ENCODE measurements around the gene SMIM35. TPM values are rescaled to one million over a fixed set of nuclear protein-coding genes. Genes with fewer than 3 reads are reported as not detected.

The SMIM35 gene
- total and polyA plus RNA-seq, 2 of the 4 experiments (the other 2 are of a cell fraction) = not detected

- Histone ChIP-seq H3K36me3 (ENCODE audit: control insufficient read depth, insufficient read depth, low read length) (no peaks in the 10 kb centered on the region), H3K56ac (ENCODE audit: extremely low read depth, insufficient read depth, low read length) (no peak overlapping the region), H2AK9ac (replicated peaks; ENCODE audit: low read depth, low read length, poor library complexity) (no peak overlapping the region), H4K20me1 (ENCODE audit: insufficient read depth, low read length) (no peaks in the 10 kb centered on the region), H2BK15ac (ENCODE audit: low read depth, low read length) (no peak overlapping the region), H3K14ac (replicated peaks; ENCODE audit: low read depth, low read length) (no peak overlapping the region), H2BK20ac (ENCODE audit: low read depth, low read length) (no peak overlapping the region), H2AK5ac (ENCODE audit: low read depth, low read length) (no peak overlapping the region), H3K4me1 (ENCODE audit: control insufficient read depth, insufficient read depth, low read length) (no peaks in the 10 kb centered on the region), H2AFZ (replicated peaks; ENCODE audit: low read length, poor library complexity) (no peak overlapping the region), H3K23ac (ENCODE audit: low read depth, low read length) (no peak overlapping the region), H3K9me1 (ENCODE audit: insufficient read depth, low read length) (no peaks in the 10 kb centered on the region), H3K4me3 (ENCODE audit: insufficient read depth, low read depth, low read length) (no peak overlapping the region), H3K27me3 (ENCODE audit: control insufficient read depth, insufficient read depth, low read length) (no peaks in the 10 kb centered on the region), H3K4me2 (ENCODE audit: low read depth, low read length) (no peak overlapping the region), H3K79me1 (ENCODE audit: low read depth in 1 of 2, low read length in 2 of 2) (no peaks in the 10 kb centered on the region), H3K9me3 (ENCODE audit: control insufficient read depth, insufficient read depth, low read length) (no peaks in the 10 kb centered on the region), H4K5ac (ENCODE audit: low read depth, low read length) (no peak overlapping the region), H4K91ac (ENCODE audit: insufficient read depth, low read depth, low read length) (no peak overlapping the region), H4K8ac (ENCODE audit: low read depth in 2 of 2, low read length in 2 of 2) (no peak overlapping the region), H3K27ac (ENCODE audit: insufficient read depth, low read length) (no peak overlapping the region), H3K4ac (ENCODE audit: low read depth, low read length) (no peak overlapping the region), H2BK5ac (ENCODE audit: low read depth, low read length, poor library complexity, severe bottlenecking) (no peak overlapping the region), H2BK120ac (ENCODE audit: low read depth, low read length) (no peak overlapping the region), H3K18ac (ENCODE audit: low read depth, low read length) (no peak overlapping the region), H3K9ac (ENCODE audit: low read depth, low read length) (no peak overlapping the region)
- ATAC-seq (ENCODE audit: low read depth) (no peak), DNase-seq (no peak)
- in situ Hi-C loops (cut with MboI; ENCODE audit: low sequenced_read_pairs) (no loop called here), dilution Hi-C loops (cut with HindIII; ENCODE audit: low sequenced_read_pairs, unreplicated experiment) (no loop called here), intact Hi-C loops (cut with micrococcal nuclease) (no loop called here)
- ChIA-PET POLR2A (ENCODE audit: unreplicated experiment) (no interaction called here), CTCF (no interaction called here)
- no CpG with 5 or more reads among the region's 4 CpGs for WGBS, 2 experiments (ENCODE audit: extremely low coverage in 2 of 2, insufficient read length in 1 of 2)
- TF ChIP-seq RFX5 (IDR thresholded peaks at IDR 0.05; ENCODE audit: low read depth, low read length) = no peak
- TF ChIP-seq SMC3 (IDR thresholded peaks at IDR 0.05; ENCODE audit: low read depth, low read length) = no peak
- TF ChIP-seq BHLHE40 (IDR thresholded peaks at IDR 0.05; ENCODE audit: low read depth, low read length) = no peak
- no peak for TF ChIP-seq CHD1 (IDR thresholded peaks at IDR 0.05; ENCODE audit: low read depth, low read length)
- no peak for TF ChIP-seq MXI1 (IDR thresholded peaks at IDR 0.05; ENCODE audit: borderline replicate concordance, low read depth, low read length)
- no peak for TF ChIP-seq RAD21 (IDR thresholded peaks at IDR 0.05; ENCODE audit: low read length)
- TF ChIP-seq CEBPB (IDR thresholded peaks at IDR 0.05; ENCODE audit: low read depth, low read length) = no peak
- no peak for TF ChIP-seq POLR2A (IDR thresholded peaks at IDR 0.05; ENCODE audit: low read depth, low read length)
- TF ChIP-seq ELK1 (IDR thresholded peaks at IDR 0.05; ENCODE audit: borderline replicate concordance, low read depth, low read length) = no peak
- no peak for TF ChIP-seq FOS (IDR thresholded peaks at IDR 0.05; ENCODE audit: low read depth, low read length)
- TF ChIP-seq MAZ (IDR thresholded peaks at IDR 0.05; ENCODE audit: borderline replicate concordance, low read depth, low read length) = no peak
- TF ChIP-seq CTCF (conservative IDR thresholded peaks at IDR 0.05; ENCODE audit: low read depth, low read length) = no peak
- no peak for TF ChIP-seq RCOR1 (IDR thresholded peaks at IDR 0.05; ENCODE audit: insufficient replicate concordance, low read length)
- TF ChIP-seq USF2 (IDR thresholded peaks at IDR 0.05; ENCODE audit: low read depth, low read length) = no peak
- no peak for TF ChIP-seq NFE2L2 (IDR thresholded peaks at IDR 0.05; ENCODE audit: low read depth, low read length)
- no peak for TF ChIP-seq MAFK (IDR thresholded peaks at IDR 0.05; ENCODE audit: low read depth, low read length)
- BruUV-seq (replicated peaks) = no TSS peak
These were observed 69.0 kb downstream of the SMIM35 start for GRCh38 chr11:118017631-118018315.
